Right ventricle myocardium inferior (tissue), 1 donor: ENCODE results near the gene RBM45. TPM values are rescaled to one million over a fixed set of nuclear protein-coding genes. Genes with fewer than 3 reads are reported as not detected.
"Not testable (repeated sequence)": the region's sequence is repeated elsewhere in the genome, so short reads cannot be mapped to it uniquely, and the experiment has no call there.

Experiments used
- ATAC-seq: fragments of 200-7000 bp; cut with Tn5 transposase; one replicate; pipeline ENCODE4 v1.9.1; 2020; ENCODE audit warnings: mild to moderate bottlenecking, moderate library complexity
- DNase-seq: peaks from one replicate; pipeline ENCODE4 v3.0.0; 2021; ENCODE audit errors: missing footprints
- intact Hi-C: fragments of 100-400 bp; cut with DNase I; formaldehyde crosslinking; loops from one replicate; pipeline ENCODE4 v1.11.0; 2022
- total RNA-seq: library from RNA; stranded (reverse); fragmentation: NEBNext Ultra II Directional; extraction: Animal tissue kit (Norgen Biotek cat#: 25700); gene quantifications from one replicate; pipeline ENCODE4 v1.2.1, GENCODE V29; 2021
- donor health status: DM: no; HTN: yes; CAD: no; lungs with severe emphysema.

RBM45 gene
- total RNA-seq, 1 donor from 2014 or later = 5.6 TPM

- ATAC-seq = no peak
- intact Hi-C loops = loop anchor here (5.0 kb wide), 1 partner anchor 40 kb away; the partner anchor contains the start of gene OSBPL6
- DNase-seq = no peak
Measured at GRCh38 chr2:178152033-178152432, 39.8 kb downstream of the RBM45 start.

DNA sequence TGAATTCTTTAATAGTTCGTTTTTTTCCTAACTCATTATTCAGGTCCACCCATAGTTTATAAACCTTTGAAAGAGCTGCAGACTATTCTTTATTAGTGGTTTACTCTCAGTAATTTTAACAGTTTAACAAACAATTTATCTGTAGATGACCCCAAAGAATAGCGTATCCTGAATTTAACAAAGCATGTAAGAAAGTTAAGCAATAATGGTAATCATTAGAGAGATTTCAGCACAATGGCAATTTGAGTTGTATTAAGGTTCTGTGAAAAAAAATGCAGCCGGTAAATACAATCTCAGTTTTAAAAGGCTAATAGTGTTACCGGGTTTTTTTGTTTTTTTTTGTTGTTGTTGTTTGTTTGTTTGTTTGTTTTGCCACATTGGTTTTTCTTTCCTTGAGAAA is 40.3 kb downstream of the RBM45 start:
- DNase-seq (no peak), ATAC-seq (no peak)
- intact Hi-C loops = loop anchor here (5.0 kb wide), 1 partner anchor 40 kb away; the partner anchor contains the start of gene OSBPL6

- ATAC-seq = no peak
- no peak for DNase-seq
- intact Hi-C loops = loop anchor here (5.0 kb wide), 1 partner anchor 39 kb away; the partner anchor contains the start of gene OSBPL6
Measured at GRCh38 chr2:178152977-178153376, 40.7 kb downstream of the RBM45 start.

GRCh38 chr2:178153878-178154277 is 41.6 kb downstream of the RBM45 start:
- intact Hi-C loops = loop anchor here (5.0 kb wide), 1 partner anchor 38 kb away; the partner anchor contains the start of gene OSBPL6
- not testable (repeated sequence) for DNase-seq, ATAC-seq

DNA sequence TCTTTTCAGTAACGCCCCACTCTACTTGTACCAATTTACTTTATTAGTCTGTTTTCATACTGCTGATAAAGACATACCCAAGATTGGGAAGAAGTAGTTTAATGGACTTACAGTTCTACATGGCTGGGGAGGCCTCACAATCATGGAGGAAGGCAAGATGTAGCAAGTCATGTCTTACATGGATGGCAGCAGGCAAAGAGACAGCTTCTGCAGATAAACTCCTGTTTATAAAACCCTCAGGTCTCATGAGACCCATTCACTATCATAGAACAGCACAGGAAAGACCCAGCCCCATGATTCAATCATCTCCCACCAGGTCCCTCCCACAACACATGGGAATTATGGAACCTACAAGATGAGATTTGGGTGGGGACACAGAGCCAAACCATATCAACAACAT is 43.3 kb downstream of the RBM45 start:
- intact Hi-C loops = no loop called here
- no peak for DNase-seq
- no peak for ATAC-seq

DNA sequence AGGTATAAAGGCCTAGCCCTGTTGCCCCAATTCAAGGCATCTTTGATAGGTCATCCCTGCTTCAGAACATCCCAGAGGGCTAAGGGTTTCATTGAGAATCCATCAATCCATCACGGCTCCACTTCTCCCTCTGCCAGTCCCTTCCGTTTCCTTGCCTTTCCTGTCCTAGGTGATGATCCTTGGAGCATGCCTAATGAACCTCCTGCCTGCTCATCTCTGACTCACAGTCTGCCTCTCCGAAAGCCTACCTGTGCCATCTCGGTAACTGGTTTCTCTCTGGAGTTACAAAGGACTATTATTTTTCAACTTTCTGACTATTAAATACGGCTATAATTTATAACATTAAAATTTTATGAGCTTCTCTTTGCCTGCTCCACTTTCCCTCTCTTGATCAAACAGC is 45.3 kb downstream of the RBM45 start:
- no peak for ATAC-seq
- no peak for DNase-seq
- intact Hi-C loops = no loop called here

GRCh38 chr2:178159966-178160365 is 47.7 kb downstream of the RBM45 start:
- ATAC-seq (no peak), DNase-seq (no peak)
- intact Hi-C loops = no loop called here

DNA sequence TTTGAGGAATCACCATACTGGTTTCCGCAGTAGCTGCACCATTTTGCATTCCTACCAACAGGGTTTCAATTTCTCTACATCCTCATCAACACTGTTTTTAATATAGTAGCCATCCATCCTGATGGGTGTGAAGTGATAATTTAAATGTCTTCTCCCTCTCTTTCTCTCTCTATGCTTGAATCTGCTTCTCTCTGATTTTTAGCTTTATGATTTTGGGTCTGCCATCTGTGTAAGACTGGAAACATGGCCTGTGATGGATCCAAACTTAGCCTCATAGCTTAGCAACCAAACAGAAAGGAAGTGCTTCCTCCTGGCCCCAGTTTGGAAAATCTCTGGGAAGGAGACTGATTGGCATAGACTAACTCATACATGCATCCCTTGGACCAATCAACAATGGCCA is 48.4 kb downstream of the RBM45 start:
- ATAC-seq (no peak), DNase-seq (no peak)
- intact Hi-C loops = no loop called here

DNA sequence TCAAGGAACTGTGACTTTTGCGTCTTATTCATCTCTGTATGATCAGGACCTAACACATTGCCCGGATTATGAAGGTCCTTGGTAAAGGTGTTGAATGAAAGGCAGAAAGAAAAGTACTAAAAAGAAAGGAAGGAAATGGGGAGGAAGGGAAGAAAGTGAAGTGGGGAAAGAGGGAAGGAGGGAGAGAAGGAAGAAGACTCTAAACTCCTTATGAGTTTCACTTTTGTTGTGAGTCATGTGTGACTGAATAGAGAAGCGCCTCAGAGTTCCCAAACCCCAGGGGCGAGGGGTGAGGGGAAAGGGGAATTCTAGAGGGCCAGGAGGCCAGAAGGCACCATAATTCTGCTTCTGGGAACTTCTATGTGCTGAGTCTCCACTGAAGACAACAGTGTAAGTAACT is 51.2 kb downstream of the RBM45 start:
- DNase-seq = no peak
- intact Hi-C loops = no loop called here
- peak; percentile 26 for ATAC-seq

DNA sequence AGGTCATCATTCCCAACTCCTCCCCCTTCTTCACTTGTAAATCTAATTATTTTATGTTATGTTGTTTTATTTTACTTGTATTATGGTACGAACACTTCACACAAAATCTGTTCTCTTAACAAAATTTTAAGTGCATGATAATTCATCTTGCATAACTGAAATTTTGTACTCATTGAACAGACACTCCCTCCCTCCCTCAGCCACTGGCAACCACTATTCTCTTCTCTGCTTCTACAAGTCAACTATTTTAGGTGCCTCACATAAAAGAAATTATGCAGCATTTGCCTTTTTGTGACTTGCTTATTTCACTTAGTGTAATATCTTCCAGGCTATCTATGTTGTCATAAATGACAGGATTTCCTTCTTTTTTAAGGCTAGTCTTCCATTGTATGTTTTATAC is 51.7 kb downstream of the RBM45 start:
- no peak for ATAC-seq
- intact Hi-C loops = no loop called here
- no peak for DNase-seq

GRCh38 chr2:178173657-178174056 is 61.4 kb downstream of the RBM45 start:
- DNase-seq = no peak
- ATAC-seq = no peak
- intact Hi-C loops = no loop called here

- intact Hi-C loops = no loop called here
- ATAC-seq = no peak
Measured at GRCh38 chr2:178177066-178177679, 64.9 kb downstream of the RBM45 start.

More at GRCh38 chr2:178177066-178177679, 64.9 kb downstream of the RBM45 start:
- DNase-seq = no peak

Other genes with a start within 250 kb of the RBM45 start
- gene PDE11A, start 39.7 kb upstream of the RBM45 start, total RNA-seq = 4.4 TPM
- gene OSBPL6, start 82.1 kb downstream of the RBM45 start, total RNA-seq = 3.4 TPM